Measurements from ENCODE around the gene CLTCL1. TPM values are rescaled to one million over a fixed set of nuclear protein-coding genes. Genes with fewer than 3 reads are reported as not detected.

The CLTCL1 gene
- total and polyA plus RNA-seq, 2 donors (not counting 1 experiment from before 2014, with no cell fraction given): 1.0 to 5.5 TPM

DNA sequence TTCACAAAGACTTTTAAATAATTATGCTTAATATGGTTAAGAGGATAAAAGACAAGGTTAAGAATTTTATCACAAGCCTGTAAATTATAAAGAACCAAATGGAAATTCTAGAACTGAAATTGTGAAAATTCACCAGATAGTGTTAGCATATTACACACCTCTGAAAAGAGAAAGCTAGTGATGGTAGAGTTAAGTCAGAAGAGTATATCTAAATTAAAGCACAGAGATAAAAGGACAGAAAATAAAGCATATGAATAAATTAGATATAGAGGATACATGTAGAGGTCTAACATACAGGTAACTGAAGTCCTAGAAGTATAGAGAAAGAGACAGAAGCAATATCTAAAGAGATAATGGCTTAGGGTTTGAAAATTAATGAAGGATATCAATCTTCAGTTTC, 4.2 kb upstream of the CLTCL1 start:
- Histone ChIP-seq H3K9me3 (ENCODE audit: control extremely low read depth in 1 of 3, control insufficient read depth in 2 of 3, insufficient read depth in 1 of 3, low read length in 2 of 3) (no peaks in the 10 kb centered on the region), H3K4me2 (replicated peaks; ENCODE audit: low read depth, low read length, poor library complexity, severe bottlenecking) (no peak overlapping the region), H3K9ac (ENCODE audit: low read length) (no peak overlapping the region), H3K36me3 (replicated peaks in 1 of 2; ENCODE audit: control extremely low read depth in 1 of 2, control insufficient read depth in 1 of 2, extremely low read depth in 1 of 2, insufficient read depth in 2 of 2, low read length in 1 of 2) (no peaks in the 10 kb centered on the region), H3K4me1 (ENCODE audit: control insufficient read depth in 2 of 2, insufficient read depth in 2 of 2, low read length in 2 of 2) (peaks cover 11 to 15% of the 10 kb centered on the region in 2 donors), H2AFZ (ENCODE audit: insufficient read depth, low read depth, low read length, poor library complexity, severe bottlenecking) (no peak overlapping the region), H3K27ac (ENCODE audit: low read length in 2 of 2) (no peak overlapping the region), H3K27me3 (replicated peaks in 1 of 4; ENCODE audit: control extremely low read depth in 1 of 4, control insufficient read depth in 3 of 4, insufficient read depth in 4 of 4, low read length in 3 of 4) (peaks cover 0 to 5% (median 2%) of the 10 kb centered on the region in 4 experiments), H4K20me1 (ENCODE audit: control insufficient read depth, insufficient read depth, low read length, poor library complexity, severe bottlenecking) (no peaks in the 10 kb centered on the region), H3K79me2 (ENCODE audit: control insufficient read depth, insufficient read depth, low read length) (no peaks in the 10 kb centered on the region), H3K4me3 (ENCODE audit: control extremely low read depth in 1 of 5, extremely low read depth in 1 of 5, insufficient read depth in 1 of 5, low read depth in 2 of 5, low read length in 4 of 5) (no peak overlapping the region)
- no peak overlapping the region for H3K27ac Mint-ChIP-seq
- ChIA-PET POLR2A (no interaction called here), CTCF (interaction anchor here (1.2 kb wide), 2 partner anchors 9 to 152 kb away, joined by 4 read pairs; partner anchors contain the start of gene ESS2)
- H3K27me3 Mint-ChIP-seq: peaks cover 3% of the 10 kb centered on the region
- intact Hi-C loops (cut with micrococcal nuclease): no loop called here
- no peak overlapping the region for H3K4me3 Mint-ChIP-seq
- ATAC-seq (ENCODE audit: low read depth) (no peak), DNase-seq (no peak)
- peaks cover 16% of the 10 kb centered on the region for H3K4me1 Mint-ChIP-seq
- no peaks in the 10 kb centered on the region for H3K9me3 Mint-ChIP-seq (ENCODE audit: insufficient read depth)
- TF ChIP-seq, protein P1, sequence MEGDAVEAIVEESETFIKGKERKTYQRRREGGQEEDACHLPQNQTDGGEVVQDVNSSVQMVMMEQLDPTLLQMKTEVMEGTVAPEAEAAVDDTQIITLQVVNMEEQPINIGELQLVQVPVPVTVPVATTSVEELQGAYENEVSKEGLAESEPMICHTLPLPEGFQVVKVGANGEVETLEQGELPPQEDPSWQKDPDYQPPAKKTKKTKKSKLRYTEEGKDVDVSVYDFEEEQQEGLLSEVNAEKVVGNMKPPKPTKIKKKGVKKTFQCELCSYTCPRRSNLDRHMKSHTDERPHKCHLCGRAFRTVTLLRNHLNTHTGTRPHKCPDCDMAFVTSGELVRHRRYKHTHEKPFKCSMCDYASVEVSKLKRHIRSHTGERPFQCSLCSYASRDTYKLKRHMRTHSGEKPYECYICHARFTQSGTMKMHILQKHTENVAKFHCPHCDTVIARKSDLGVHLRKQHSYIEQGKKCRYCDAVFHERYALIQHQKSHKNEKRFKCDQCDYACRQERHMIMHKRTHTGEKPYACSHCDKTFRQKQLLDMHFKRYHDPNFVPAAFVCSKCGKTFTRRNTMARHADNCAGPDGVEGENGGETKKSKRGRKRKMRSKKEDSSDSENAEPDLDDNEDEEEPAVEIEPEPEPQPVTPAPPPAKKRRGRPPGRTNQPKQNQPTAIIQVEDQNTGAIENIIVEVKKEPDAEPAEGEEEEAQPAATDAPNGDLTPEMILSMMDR (IDR thresholded peaks at IDR 0.05): no peak
- TF ChIP-seq EZH2 (IDR thresholded peaks at IDR 0.05; ENCODE audit: borderline replicate concordance, insufficient read depth, low read depth, low read length, poor library complexity, severe bottlenecking): no peak

DNA sequence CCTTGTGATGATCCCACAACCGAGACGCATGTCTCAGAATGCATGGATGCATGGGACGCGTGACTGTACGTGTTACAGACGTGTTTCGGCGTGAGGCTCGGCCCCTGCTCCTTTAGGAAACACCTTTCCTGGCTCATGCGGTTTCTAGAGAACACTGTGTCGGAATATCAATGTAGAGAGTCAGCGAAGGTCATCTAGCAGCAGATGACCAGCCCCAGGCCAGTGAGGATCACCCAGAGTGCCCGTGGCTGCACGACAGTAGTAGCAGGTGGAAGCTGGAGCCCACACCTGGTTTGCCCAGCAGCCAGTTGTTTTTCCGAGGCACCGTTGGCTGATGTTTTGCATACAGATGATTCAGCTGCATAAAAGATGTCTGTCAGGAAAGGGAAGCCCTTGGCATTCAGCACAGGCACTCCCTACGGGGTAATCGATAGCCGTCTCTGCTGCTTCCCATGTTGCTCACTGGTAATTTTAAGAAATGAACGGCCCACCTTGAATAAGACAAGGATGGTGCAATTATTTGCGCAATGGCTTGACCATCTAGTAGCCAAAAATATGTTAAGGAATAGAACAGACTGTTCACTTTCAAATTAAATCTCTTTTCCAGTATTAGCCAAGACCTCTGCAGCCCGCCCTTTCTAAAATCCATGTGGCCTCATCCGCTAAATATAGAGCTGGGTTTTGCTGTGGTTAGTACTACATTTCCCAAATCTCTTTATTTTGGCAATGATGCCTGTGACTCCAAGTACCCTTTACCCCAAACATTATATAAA, 1.1 kb upstream of the CLTCL1 start:
- ChIA-PET POLR2A (interaction anchor here (0.6 to 1.9 kb wide), 5 partner anchors 8 to 187 kb away, joined by 3 to 10 read pairs (median 6); partner anchors contain the start of genes C22orf39, CDC45 and HIRA), CTCF (interaction anchor here (0.6 to 2.7 kb wide), 5 partner anchors 17 to 337 kb away, joined by 3 to 8 read pairs (median 3); partner anchors contain the start of gene C22orf39)
- DNase-seq (no peak), ATAC-seq (ENCODE audit: low read depth) (no peak)
- Histone ChIP-seq H2AFZ (ENCODE audit: insufficient read depth, low read depth, low read length, poor library complexity, severe bottlenecking) (peak overlapping the region; percentile 91), H3K27me3 (replicated peaks in 1 of 4; ENCODE audit: control extremely low read depth in 1 of 4, control insufficient read depth in 3 of 4, insufficient read depth in 4 of 4, low read length in 3 of 4) (peaks cover 0 to 13% (median 3%) of the 10 kb centered on the region in 4 experiments), H4K20me1 (ENCODE audit: control insufficient read depth, insufficient read depth, low read length, poor library complexity, severe bottlenecking) (no peaks in the 10 kb centered on the region), H3K9me3 (ENCODE audit: control extremely low read depth in 1 of 3, control insufficient read depth in 2 of 3, insufficient read depth in 1 of 3, low read length in 2 of 3) (no peaks in the 10 kb centered on the region), H3K9ac (ENCODE audit: low read length) (peak overlapping the region; percentile 79), H3K27ac (ENCODE audit: low read length in 2 of 2) (peak overlapping the region; percentile 75 to 77), H3K36me3 (replicated peaks in 1 of 2; ENCODE audit: control extremely low read depth in 1 of 2, control insufficient read depth in 1 of 2, extremely low read depth in 1 of 2, insufficient read depth in 2 of 2, low read length in 1 of 2) (no peaks in the 10 kb centered on the region), H3K79me2 (ENCODE audit: control insufficient read depth, insufficient read depth, low read length) (no peaks in the 10 kb centered on the region), H3K4me3 (ENCODE audit: control extremely low read depth in 1 of 5, extremely low read depth in 1 of 5, insufficient read depth in 1 of 5, low read depth in 2 of 5, low read length in 4 of 5) (peak overlapping the region; percentile 64 to 88 (median 84)), H3K4me1 (ENCODE audit: control insufficient read depth in 2 of 2, insufficient read depth in 2 of 2, low read length in 2 of 2) (peaks cover 15 to 17% of the 10 kb centered on the region in 2 donors), H3K4me2 (replicated peaks; ENCODE audit: low read depth, low read length, poor library complexity, severe bottlenecking) (peak overlapping the region; percentile 86)
- Mint-ChIP-seq H3K4me1 (peaks cover 24% of the 10 kb centered on the region), H3K27ac (peak overlapping the region; percentile 94), H3K9me3 (ENCODE audit: insufficient read depth) (no peaks in the 10 kb centered on the region), H3K27me3 (peaks cover 18% of the 10 kb centered on the region), H3K4me3 (peak overlapping the region; percentile 97)
- 54% methylated on average over 19 of the region's 23 CpGs for WGBS (ENCODE audit: insufficient coverage)
- no peak for TF ChIP-seq EZH2 (IDR thresholded peaks at IDR 0.05; ENCODE audit: borderline replicate concordance, insufficient read depth, low read depth, low read length, poor library complexity, severe bottlenecking)
- TF ChIP-seq, protein P1 (IDR thresholded peaks at IDR 0.05): no peak
- intact Hi-C loops (cut with micrococcal nuclease): loop anchor here (1.0 to 5.0 kb wide), 2 partner anchors 69 to 140 kb away; partner anchors contain the start of genes HIRA and MRPL40

All from B cell (primary cell).